HG02623 (cell line): ENCODE data around the gene SLC9A9.
A peak's percentile ranks its signal among the peaks of the same experiment; 100 is the strongest.

Experiments used
- ATAC-seq: cut with Tn5 transposase; IDR thresholded peaks from one replicate; pipeline ENCODE4 v1.9.1; 2021; ENCODE audit warnings: moderate library complexity; ENCODE audit not compliant: unreplicated experiment

Gene SLC9A9

DNA sequence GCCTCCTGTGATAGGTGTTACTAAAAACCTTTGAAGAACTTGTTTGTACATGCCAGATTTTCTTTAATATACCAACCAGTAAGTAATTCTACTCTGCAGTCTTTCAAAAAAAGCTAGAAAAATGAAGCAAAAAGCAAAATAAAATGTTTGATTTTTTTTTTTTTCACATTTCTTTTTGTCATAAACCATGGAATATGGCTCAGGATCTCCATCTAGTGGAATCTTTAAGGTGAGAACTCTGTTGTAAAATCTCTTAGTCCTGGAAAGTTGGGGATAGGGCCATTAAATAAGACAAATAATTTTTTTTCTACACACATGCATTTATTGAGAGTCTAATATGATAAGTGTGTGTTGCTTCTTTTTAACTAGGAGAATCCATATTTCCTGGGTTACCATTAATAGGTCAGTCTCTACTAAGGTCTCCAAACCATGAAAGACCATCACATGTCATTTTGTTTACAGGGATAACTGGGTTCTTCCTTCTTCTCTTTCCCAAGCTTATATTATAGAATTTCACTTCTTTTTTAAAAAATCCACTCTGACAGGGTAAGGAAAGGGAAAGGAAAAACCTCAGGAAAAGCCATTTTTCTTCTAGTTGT is 84.6 kb downstream of the SLC9A9 start:
- no peak for ATAC-seq

- ATAC-seq = no peak
Observed at GRCh38 chr3:143757691-143758090, 90.6 kb downstream of the SLC9A9 start.

- no peak for ATAC-seq
Observed at GRCh38 chr3:143755978-143756377, 92.3 kb downstream of the SLC9A9 start.

- ATAC-seq = no peak
Observed at GRCh38 chr3:143754090-143754489, 94.2 kb downstream of the SLC9A9 start.

GRCh38 chr3:143753456-143753855 is 94.8 kb downstream of the SLC9A9 start:
- ATAC-seq = no peak

DNA sequence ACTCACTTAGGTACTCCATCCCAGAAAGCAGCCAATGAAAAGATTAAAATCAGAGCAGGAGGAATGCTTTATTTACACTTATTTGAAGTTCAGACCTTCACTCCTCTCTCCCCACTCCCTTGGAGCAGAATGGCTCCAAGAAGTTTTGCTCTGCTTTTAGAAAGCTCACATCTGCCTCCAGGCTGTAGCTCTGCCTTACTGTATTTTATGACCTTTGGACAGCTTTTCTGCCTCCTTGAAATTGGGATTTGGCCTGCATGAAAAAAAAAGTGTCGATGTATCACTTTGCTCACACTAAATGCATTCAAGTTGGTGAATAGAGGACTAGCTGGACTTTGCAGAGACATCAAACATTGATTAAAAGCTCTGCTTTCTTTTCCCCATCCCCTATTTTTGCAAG is 95.3 kb downstream of the SLC9A9 start:
- no peak for ATAC-seq

DNA sequence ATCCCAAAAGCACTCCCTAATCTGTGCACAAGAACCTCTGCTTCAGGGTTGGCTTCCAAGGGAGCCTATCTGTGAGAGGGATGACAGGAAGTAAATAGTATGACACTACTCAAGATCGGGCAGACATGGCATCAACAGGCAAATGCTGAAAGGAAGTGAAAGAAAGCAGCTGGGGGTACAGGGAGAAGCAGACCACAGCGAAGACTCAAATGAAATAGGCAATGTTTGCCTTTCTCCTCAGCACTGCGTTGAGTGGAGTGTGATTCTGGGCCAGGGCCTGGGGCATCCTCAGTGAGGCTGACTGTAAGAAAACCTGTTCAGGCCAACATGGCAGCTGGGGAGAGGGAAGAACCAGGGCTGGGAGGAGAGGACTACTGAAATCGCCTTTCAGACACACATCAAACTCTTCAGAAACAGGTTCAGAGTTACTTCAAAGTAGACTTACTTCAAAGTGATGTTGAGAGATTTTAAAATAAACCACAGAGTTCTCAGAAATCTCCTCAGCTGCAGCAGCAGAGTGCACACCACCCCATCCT is 96.6 kb downstream of the SLC9A9 start:
- peak; percentile 91 for ATAC-seq

GRCh38 chr3:143750841-143751240 is 97.4 kb downstream of the SLC9A9 start:
- ATAC-seq = no peak

DNA sequence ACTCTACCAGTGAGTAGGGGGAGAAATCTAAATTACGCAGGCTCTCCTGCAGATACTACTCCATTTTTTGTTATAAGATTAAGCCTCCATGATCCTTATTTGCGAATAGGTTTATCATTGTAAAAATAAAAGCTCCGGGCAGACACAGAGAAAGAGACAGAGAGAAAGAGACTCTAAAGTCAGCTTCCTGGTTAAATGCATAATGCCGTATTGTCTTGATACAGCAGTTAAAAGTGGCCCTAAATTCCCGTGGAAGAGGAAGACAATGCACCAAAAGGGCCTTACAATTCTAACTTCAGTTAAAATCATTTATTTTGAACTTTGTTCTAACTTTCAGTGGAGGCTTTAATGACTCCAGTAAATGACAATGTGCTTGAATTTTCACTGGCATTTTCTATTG is 98.3 kb downstream of the SLC9A9 start:
- ATAC-seq = no peak

DNA sequence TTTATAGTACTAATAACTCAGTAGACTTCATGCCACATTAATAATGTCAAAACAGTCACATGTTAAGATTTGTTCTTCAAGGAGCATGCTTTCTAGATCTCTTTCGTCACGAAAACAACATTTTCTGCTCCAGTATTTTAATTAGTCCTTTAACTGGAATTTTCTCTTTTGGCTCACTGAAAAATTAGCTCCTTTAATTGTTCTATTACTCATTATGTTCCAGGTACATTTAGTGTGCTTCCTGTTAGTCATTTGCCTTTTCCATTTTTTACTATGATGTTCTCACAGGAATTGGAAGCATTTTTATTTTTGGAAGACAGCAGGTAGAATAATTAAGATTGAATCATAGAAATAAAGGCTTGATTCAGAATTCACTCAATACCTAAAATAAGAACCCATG is 111.2 kb downstream of the SLC9A9 start:
- ATAC-seq = no peak

DNA sequence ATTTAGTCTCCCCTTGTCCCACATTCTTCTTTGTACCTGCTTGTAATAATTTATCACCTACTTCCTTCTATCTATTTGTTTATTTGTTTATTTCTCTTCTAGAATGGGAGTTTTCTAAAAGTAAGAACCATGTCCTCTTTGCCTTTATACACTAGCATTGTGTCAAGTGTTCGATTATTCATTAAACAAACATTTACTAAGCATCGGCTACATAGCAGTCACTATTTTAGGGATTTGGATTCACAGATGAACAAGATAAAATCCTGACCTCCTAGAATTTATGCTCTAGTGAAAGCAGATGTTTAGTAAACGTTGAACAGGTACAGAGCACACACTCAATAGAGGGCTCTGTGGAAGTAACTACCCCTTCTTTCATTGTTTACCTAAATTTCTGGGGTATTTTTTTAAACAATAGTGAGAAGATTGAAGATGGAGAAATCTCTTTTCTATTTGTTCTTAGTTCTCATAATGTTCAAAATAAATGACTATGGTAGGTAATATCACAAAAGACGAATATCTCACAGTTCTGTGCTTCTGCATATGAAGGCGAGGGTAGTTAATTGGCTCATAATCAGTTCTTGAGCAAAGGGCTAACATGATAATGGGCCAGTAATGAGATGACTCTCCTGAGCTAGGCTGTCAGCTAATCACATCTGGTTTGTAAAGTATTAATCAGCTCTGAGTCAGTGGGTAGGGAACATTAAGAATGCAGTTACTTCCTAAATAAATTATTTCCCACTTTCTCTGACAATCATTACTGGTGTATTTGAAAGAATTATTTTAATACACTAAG is 111.9 kb downstream of the SLC9A9 start:
- ATAC-seq = no peak

- no peak for ATAC-seq
Observed at GRCh38 chr3:143731776-143732175, 116.5 kb downstream of the SLC9A9 start.

GRCh38 chr3:143731320-143731719 is 116.9 kb downstream of the SLC9A9 start:
- ATAC-seq = no peak

- ATAC-seq = no peak
Observed at GRCh38 chr3:143727391-143727790, 120.9 kb downstream of the SLC9A9 start.

GRCh38 chr3:143726727-143727126 is 121.5 kb downstream of the SLC9A9 start:
- ATAC-seq = no peak

- no peak for ATAC-seq
Observed at GRCh38 chr3:143720381-143720780, 127.9 kb downstream of the SLC9A9 start.

GRCh38 chr3:143718463-143718862 is 129.8 kb downstream of the SLC9A9 start:
- no peak for ATAC-seq

GRCh38 chr3:143716731-143717130 is 131.5 kb downstream of the SLC9A9 start:
- no peak for ATAC-seq

DNA sequence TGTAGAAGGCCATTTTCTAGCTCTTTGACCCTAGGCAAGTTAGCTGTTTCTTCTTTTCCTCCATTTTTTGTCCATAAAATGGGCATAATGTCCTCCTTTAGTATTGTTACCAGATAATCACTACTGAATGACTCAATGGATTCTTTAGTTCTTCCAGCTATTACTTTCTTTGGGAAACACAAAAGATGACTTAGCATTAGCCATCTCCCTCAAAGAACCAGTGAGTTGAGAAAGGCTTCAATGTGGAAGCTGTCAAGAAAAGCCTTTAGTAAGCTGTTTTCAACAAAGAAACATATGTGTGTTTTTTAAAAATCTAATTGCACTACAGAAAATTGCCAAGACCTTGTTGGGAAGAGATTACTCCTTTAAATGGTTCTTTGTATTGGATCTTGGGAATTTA is 135.7 kb downstream of the SLC9A9 start:
- no peak for ATAC-seq

GRCh38 chr3:143707848-143708247 is 140.4 kb downstream of the SLC9A9 start:
- ATAC-seq = no peak

DNA sequence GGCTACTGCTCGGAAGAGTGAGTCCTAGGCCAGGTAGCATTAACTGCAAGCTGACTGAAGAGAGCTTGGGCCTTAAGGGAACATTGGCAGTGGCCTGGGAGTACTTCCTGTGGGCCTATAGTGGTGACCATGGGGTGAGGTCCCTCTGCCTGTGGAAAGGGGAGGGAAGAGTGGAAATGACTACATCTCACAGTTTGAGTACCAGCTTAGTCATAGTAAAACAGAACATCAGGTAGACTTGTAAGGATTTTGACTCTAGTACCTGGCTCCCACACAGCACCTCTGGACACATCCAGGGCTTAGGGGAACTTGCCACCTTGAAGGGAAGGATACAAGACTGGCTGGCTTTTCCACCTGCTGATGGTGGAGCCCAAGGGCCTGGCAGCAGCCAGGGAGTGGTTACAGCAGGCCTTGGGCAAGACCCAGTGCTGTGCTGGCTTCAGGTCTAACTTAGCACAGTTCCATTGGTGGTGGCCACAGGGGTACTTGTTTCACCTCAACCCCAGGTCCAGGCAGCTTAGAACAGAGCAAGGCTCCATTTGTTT is 147.8 kb downstream of the SLC9A9 start:
- ATAC-seq = no peak

GRCh38 chr3:143699424-143699823 is 148.8 kb downstream of the SLC9A9 start:
- no peak for ATAC-seq
